NCI-H1105 (cell line): ENCODE results near the gene ZNF784.

Source experiments
- DNase-seq: peaks from one replicate; lab custom pipeline; 2025; lab: John Stamatoyannopoulos, UW

ZNF784 gene

GRCh38 chr19:55624109-55625003 is at the start of gene ZNF784:
Gene ZNF784, minus strand, starts transcription at chr19:55624566. Its CDS starts 5 bp downstream, at chr19:55624561.
- peak; percentile 97 for DNase-seq

DNA sequence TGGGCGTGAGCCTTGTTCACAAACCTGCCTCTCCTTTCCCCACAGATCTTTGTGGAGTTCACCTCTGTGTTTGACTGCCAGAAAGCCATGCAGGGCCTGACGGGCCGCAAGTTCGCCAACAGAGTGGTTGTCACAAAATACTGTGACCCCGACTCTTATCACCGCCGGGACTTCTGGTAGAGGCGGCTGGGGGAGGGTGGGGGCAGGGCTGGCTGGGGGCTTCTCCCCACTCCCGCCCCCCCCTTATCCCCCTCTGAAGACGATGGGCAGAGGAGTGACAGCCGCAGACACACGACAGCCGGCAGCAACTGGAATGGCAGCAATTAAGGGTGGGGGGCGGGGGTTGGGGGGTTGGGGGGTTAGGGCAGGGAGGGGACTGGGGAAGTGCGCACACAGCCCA is 49.5 kb upstream of the ZNF784 start:
- no peak for DNase-seq

- DNase-seq: no peak
Measured at GRCh38 chr19:55673465-55673864, 49.1 kb upstream of the ZNF784 start.

DNA sequence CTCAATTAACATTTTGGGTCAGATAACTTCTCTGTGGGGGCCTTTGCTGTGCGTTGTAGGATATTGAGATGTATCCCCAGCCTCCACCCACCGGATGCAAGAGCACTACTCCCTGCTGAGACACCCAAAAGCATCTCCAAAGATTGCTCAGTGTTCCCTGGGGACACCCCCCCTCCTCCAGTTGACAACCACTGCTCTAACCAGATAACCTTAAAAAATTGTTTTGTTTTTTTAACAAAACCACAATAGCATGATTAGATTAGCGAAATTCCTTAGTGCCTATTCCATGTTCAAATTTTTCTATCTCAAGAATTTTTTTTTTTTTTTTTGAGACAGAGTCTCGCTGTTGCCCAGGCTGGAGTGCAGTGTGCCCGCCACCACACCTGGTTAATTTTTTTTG is 48.1 kb upstream of the ZNF784 start:
- DNase-seq: no peak

DNA sequence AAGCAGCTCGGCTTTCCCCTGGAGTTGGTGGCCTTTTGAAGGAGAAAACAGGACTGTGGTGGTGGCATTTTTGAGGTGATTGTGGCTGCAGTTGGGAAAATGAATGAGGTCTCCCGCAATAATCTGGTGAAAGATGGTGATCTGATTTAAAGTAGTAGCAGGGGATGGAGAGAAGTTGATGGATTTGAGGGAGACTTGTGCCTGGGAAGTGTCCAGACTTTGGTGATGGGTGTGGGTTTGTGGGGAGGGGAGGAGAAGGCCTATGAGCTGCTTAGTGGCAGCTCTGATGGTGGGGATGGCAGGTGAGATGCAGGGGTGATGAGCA is 46.6 kb upstream of the ZNF784 start:
- no peak for DNase-seq

GRCh38 chr19:55670280-55671053 is 46.1 kb upstream of the ZNF784 start:
- no peak for DNase-seq

DNA sequence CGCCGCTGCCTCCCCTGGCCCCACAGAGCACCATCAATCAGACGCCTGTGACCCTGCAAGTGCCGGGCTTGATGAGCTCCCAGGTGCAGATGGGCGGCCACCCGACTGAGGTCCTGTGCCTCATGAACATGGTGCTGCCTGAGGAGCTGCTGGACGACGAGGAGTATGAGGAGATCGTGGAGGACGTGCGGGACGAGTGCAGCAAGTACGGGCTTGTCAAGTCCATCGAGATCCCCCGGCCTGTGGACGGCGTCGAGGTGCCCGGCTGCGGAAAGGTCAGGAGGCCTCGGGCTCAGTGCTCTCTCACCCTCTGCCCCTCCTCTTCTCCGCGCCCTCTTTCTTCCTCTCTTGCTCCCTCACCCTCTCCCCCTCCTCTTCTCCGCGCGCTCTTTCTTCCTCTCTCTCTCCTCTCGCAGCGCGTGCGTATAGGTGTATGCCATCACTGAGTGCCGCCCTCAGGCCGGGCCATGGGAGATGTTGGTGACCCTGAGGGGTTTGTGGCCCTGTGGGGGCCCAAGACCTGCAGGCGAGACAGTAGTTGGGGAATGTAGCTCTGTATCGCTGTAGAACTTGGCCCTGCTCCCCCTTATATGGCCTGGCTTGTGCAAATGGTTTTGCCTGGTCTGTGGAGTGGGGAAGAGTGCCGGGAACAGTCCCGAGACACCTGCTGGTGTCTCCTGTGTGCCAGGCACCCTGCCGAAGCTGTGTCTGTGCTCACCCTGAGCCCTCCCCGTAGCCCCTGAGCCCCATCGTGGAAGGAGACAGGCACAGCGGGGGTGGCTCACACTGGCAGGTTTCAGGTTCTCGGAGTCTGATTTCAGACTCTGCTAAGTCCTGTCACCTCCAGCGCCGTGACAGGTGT is 45.3 kb upstream of the ZNF784 start:
- no peak for DNase-seq

- no peak for DNase-seq
Measured at GRCh38 chr19:55668603-55669348, 44.4 kb upstream of the ZNF784 start.

DNA sequence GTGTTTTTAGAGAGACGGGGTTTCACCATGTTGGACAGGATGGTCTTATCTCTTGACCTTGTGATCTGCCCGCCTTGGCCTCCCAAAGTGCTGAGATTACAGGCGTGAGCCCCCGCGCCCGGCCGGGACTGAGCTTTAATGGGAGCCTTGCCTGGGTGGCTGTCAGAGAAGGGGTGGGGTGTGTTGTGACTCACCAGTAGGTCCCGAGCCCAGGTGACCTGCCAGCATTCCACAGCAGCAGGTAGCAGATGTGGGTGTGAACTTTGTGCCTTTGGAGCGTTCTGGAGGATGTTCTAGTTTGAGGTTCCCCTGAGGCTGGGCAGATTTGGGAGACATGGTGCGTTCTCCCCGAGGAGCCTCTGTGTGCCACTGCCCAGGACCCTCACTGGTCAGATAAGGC is 43.6 kb upstream of the ZNF784 start:
- no peak for DNase-seq

- no peak for DNase-seq
Measured at GRCh38 chr19:55667511-55667910, 43.1 kb upstream of the ZNF784 start.

DNA sequence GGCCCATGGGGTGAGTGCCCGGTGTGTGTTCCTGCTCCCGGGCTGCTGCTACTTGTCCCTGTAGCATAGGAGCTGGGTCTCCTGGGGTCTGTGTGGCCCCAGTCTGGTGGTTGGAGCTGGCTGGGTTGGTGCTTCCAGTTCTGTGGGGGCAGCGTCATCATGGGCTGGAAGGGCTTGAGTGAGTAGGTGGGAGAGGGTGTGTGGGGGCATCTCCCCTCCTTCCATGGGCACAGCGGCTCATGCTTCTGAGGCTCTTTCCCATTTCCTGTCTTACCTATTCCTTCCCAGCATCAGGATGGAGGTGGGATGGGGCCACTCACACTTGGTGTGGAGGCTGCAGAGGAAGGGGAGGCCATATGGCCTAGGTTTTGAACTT is 42.6 kb upstream of the ZNF784 start:
- no peak for DNase-seq

DNA sequence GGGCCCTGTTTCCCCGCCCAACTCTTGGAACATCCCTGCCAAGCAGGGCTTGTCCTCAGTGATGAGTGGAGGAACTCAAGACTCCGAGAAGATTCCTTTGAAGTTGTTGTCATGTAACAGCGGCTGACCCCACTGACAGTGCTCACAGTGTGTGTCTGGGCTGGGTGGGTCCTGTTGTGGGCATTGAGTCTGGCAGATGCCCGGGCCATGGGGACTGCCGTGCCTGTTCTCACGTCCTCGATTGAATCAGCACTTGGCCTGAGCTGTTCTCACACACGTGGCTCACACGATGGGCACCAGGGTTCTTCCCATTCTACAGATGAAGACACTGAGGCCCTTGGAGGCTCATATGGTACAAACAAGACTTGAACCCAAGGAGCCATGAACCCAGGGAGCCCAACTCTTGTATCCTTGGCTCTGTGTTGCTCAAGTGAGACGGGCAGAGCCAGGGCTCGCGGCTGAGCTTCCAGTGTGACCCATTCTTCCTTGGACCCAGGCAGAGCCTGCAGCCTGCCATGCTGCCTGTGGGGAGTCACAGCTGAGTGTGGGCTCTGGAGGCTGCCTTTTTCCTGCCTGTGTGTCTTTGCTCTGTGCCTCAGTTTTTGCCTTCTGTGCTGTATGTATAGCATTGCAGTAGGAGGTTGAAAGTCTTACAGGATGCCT is 42.1 kb upstream of the ZNF784 start:
- no peak for DNase-seq

GRCh38 chr19:55663846-55664536 is 39.6 kb upstream of the ZNF784 start:
- no peak for DNase-seq

DNA sequence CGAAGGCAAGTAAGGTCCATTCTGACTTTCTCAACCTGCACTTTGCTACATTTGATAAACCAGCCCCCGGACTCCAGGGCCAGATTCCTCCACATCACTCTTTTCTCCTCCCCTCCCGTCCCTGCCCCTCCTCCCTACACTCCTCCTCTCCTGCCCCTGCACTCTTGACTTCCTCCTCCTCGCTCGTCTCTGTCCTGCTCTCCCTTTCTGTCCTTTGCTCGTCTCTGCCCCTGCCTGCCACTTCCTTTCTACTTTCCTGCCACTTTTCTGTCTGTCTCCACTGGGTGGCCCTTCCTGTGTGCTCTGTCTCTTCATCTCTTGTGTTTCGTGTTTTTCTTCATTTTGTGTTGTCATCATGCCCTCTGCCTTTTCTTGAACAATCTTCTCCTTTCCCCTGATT is 37.5 kb upstream of the ZNF784 start:
- no peak for DNase-seq

DNA sequence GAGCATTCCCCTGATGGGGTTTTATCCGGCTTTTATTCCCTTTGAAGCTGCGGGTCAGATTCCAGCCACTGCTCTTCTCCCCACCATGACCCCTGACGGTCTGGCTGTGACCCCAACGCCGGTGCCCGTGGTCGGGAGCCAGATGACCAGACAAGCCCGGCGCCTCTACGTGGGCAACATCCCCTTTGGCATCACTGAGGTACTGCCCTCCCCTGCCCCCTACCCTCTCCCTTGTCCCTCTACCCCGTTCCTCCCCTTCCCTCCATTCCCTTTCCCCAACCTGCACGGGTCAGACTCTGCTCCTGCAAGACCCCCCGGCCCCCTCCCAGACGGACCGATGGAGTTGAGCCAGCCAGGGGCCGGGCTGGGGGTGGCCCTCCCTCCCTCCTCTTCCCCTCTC is 36.6 kb upstream of the ZNF784 start:
- no peak for DNase-seq

DNA sequence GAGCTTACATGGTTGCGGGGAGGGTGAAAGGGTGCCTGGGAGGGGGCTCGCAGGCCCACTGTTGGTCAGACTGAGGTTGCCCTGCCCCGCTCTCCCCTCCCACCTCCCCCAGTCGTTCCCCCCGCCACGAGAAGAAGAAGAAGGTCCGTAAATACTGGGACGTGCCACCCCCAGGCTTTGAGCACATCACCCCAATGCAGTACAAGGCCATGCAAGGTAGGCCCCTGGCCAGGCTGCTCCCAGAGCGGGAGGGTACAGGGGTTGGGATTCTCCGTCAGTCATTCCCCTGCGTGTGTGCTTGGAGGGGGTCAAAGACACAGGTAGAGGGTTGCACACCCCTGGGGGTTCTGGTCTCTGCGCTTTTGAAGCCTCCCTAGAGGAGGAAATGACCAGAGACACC is 36.0 kb upstream of the ZNF784 start:
- no peak for DNase-seq

DNA sequence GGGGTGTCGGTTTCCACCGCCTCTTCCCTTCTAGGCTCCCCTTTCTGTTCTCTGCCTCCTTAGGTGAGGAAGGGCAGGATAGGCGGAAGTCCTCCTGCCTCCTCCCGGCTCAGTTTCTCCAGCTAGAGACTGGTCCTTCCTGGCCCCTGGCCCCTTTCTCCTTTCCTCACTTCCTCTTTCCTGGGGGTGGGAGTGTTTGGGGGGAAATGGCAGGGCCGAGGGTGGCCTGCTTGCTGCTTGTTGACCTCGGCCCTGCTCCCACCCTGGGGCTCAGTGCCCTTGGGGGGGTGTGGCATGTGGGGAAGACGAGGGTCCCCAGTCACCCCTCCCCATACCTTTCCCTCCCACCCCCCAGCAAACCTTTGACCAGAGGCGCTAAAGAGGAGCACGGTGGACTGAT is 35.5 kb upstream of the ZNF784 start:
- no peak for DNase-seq

DNA sequence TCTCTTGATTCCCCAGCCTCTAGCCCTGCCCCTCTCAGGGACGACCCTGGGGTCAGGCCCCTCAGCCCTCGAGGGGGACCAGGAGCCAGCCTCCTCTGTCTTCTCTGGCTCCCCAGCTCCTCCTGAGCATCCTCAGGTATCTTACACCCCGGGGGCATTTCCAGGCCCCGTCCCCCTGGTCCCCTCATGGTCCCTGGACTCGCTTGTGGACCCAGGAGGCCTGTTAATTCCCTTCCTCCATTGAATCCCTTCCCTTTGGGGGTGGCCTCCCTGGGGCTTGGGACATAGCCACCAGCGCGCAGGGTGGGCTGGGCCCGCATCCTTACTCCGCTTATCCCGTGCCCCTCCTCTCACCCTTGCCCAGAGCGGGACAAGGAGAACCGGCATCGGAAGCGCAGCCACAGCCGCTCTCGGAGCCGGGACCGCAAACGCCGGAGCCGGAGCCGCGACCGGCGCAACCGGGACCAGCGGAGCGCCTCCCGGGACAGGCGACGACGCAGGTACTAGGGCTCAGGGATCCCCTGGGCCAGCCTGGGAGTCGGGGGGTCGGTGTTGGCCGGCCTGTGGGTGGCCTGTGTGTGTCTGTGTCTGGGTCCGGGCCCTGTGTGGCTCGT is 34.6 kb upstream of the ZNF784 start:
- no peak for DNase-seq

GRCh38 chr19:55656988-55657747 is 32.8 kb upstream of the ZNF784 start:
- no peak for DNase-seq
